Activated naive CD8-positive, alpha-beta T cell (primary cell): ENCODE measurements around the gene FOXN3.
A peak's percentile ranks its signal among the peaks of the same experiment; 100 is the strongest.

Experiments
- H3K27ac Mint-ChIP-seq: one replicate; pipeline ENCODE4 v1.8.0; 2021; ENCODE audit warnings: mixed read lengths
- H3K27me3 Mint-ChIP-seq: one replicate; pipeline ENCODE4 v1.8.0; 2021; ENCODE audit warnings: mixed read lengths
- H3K36me3 Mint-ChIP-seq: one replicate; pipeline ENCODE4 v1.8.0; 2021; ENCODE audit warnings: mixed read lengths
- H3K4me1 Mint-ChIP-seq: one replicate; pipeline ENCODE4 v1.8.0; 2021; ENCODE audit warnings: low read depth, mixed read lengths
- H3K4me3 Mint-ChIP-seq: one replicate; pipeline ENCODE4 v1.8.0; 2021; ENCODE audit warnings: mild to moderate bottlenecking, mixed read lengths
- H3K9me3 Mint-ChIP-seq: one replicate; pipeline ENCODE4 v1.8.0; 2021; ENCODE audit warnings: low read depth, mixed read lengths

Gene FOXN3

DNA sequence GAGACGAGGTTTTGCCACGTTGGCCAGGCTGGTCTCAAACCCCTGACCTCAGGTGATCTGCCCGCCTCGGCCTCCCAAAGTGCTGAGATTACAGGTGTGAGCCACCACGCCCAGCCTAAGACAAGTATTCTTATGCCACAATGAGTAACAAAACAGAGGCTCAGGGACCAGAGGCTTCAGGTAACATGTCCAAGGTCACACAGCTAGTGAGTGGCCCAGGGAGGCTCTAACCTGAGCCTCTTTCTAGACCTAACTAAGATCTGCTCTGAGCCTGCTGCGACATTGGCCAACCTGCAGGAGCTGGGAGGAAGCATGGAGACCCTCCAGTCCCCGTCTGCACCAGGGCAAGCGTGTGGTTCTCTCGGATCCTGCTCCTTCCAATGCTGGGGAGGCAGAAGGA lies 77.9 kb downstream of the FOXN3 start:
- no peak overlapping the region for H3K27ac Mint-ChIP-seq

DNA sequence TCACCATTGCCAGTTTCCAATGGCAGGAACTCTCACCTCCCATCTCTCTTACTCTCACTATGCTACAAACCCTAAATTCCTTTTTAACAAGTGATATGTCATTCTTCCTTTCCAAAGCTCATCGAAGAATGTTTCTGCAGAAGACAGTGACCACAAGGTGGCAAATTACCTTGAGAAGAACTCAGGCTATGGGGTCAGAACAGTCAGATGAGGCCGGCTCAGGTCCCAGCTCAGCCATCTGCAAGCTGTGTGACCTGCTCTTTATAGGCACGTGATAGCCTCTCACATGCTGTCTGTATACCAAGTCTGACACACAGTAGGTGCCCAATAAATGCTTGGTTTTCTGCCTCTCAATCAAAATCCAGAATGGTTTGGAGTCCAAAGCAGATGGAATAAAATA lies 80.7 kb downstream of the FOXN3 start:
- no peaks in the 10 kb centered on the region for H3K27me3 Mint-ChIP-seq
- H3K9me3 Mint-ChIP-seq, result no peaks in the 10 kb centered on the region
- H3K4me1 Mint-ChIP-seq, result peaks cover 42% of the 10 kb centered on the region
- peak overlapping the region; percentile 41 for H3K27ac Mint-ChIP-seq
- peaks cover 15% of the 10 kb centered on the region for H3K36me3 Mint-ChIP-seq
- H3K4me3 Mint-ChIP-seq, result no peak overlapping the region

More for the DNA sequence above, 77.9 kb downstream of the FOXN3 start:
- no peak overlapping the region for H3K4me3 Mint-ChIP-seq
- peaks cover 6% of the 10 kb centered on the region for H3K36me3 Mint-ChIP-seq
- no peaks in the 10 kb centered on the region for H3K27me3 Mint-ChIP-seq
- H3K4me1 Mint-ChIP-seq, result peaks cover 43% of the 10 kb centered on the region
- H3K9me3 Mint-ChIP-seq, result no peaks in the 10 kb centered on the region

GRCh38 chr14:89332031-89332430 lies 85.0 kb downstream of the FOXN3 start:
- Mint-ChIP-seq H3K9me3 (no peaks in the 10 kb centered on the region), H3K27ac (no peak overlapping the region), H3K4me1 (peaks cover 45% of the 10 kb centered on the region), H3K27me3 (no peaks in the 10 kb centered on the region), H3K36me3 (peaks cover 16% of the 10 kb centered on the region), H3K4me3 (no peak overlapping the region)

GRCh38 chr14:89331398-89331797 lies 85.6 kb downstream of the FOXN3 start:
- Mint-ChIP-seq H3K4me1 (peaks cover 46% of the 10 kb centered on the region), H3K4me3 (no peak overlapping the region), H3K27ac (no peak overlapping the region), H3K36me3 (peaks cover 19% of the 10 kb centered on the region), H3K9me3 (no peaks in the 10 kb centered on the region), H3K27me3 (no peaks in the 10 kb centered on the region)

DNA sequence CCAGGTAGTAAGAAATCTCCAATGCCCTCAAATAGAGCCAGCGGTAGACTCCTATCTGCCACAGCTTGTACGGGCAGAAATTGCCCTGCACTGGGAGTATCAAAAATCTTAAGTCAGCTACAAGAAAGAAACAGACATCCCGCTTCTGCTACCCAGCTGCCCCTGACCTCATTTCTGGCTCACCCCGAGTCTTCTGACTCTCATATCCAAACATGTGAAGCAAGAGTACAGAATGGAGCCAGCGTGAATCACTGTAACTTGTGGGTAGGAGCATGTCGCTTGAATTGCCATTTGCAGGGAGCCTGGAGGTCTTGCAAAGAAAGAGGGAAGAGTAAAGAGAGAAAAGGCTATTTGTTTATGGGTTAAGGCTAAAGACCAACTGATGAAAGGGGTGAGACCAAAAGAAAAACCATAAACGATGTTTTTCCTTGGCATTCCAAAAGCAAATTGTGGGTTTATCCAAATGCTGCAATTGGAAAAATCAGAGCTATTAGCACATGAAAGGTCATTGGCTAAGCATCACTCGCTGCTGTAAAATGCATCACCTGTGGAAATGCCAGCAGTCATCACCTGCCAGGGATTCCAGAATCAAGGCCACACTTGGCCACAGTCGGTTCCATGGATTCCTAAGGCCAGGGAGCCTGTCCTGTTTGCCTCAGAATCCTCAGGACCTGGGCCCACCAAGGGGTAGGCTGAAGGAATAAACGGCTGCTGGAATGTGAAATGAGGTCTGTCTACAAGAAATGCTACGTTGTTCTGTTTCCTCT lies 86.6 kb downstream of the FOXN3 start:
- Mint-ChIP-seq H3K36me3 (peaks cover 17% of the 10 kb centered on the region), H3K27me3 (no peaks in the 10 kb centered on the region), H3K4me3 (no peak overlapping the region), H3K9me3 (no peaks in the 10 kb centered on the region), H3K27ac (no peak overlapping the region), H3K4me1 (peaks cover 51% of the 10 kb centered on the region)

GRCh38 chr14:89327771-89328212 lies 89.2 kb downstream of the FOXN3 start:
- Mint-ChIP-seq H3K9me3 (no peaks in the 10 kb centered on the region), H3K4me3 (no peak overlapping the region), H3K27me3 (no peaks in the 10 kb centered on the region), H3K4me1 (peaks cover 65% of the 10 kb centered on the region), H3K36me3 (peaks cover 13% of the 10 kb centered on the region), H3K27ac (no peak overlapping the region)

DNA sequence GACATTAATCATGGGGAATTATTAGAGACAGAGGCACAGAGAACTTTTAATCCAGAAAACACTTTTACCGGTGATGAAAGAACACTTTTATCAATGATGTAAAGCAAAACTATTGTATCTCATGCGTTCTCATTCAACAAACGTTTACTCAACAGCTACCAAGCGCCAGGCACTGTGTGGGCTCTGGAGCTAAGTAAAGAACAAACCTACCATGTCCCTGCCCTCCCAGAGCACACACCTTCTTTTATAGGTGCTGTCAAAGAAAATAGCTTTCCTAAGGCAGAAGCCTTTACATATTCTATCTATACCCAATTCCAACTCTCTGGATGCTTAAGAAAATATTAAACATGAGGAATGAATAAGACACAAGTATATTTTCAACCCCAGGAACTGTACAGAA lies 91.1 kb downstream of the FOXN3 start:
- Mint-ChIP-seq H3K4me1 (peaks cover 67% of the 10 kb centered on the region), H3K9me3 (no peaks in the 10 kb centered on the region), H3K36me3 (peaks cover 15% of the 10 kb centered on the region), H3K27me3 (no peaks in the 10 kb centered on the region), H3K27ac (no peak overlapping the region), H3K4me3 (no peak overlapping the region)

- no peak overlapping the region for H3K4me3 Mint-ChIP-seq
Measured at GRCh38 chr14:89325299-89325883, 91.6 kb downstream of the FOXN3 start.

DNA sequence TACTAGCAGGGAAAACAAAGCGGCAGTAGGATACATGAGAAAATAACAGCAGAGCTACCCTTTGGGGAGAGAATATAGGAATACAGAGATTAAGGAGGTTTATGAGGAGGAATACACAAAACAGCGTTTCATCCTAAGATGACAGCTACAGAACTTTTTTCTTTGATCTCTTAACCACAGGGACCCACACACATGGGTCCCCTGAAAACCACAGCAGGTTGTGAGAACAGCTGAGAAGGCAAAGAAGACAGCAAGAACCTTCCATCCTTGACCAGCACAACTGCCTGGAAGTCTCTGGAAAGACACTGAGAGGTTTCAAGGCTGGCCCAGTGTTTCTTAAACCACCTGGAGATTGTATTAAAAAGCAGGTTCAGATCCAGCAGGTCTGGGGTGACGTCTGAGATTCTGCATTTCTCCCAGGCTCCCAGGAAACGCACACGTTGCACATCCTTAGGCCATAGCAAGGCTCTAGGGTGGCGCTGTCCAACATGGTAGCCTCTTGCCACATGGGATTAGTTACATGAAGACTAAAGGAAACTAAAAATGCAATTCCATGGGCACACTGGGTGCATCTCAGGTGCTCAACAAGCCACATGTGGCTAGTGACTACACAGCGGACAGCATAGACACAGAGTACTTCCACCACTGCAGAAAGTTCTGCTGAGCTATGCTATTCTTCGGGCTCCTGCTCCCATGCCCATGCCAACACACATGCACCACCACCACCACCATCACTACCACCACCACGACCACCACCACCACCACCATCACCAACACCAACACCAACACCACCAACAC lies 92.3 kb downstream of the FOXN3 start:
- H3K4me1 Mint-ChIP-seq, result peaks cover 58% of the 10 kb centered on the region
- H3K36me3 Mint-ChIP-seq, result peaks cover 17% of the 10 kb centered on the region
- no peak overlapping the region for H3K4me3 Mint-ChIP-seq
- H3K27ac Mint-ChIP-seq, result no peak overlapping the region
- peaks cover 3% of the 10 kb centered on the region for H3K9me3 Mint-ChIP-seq
- H3K27me3 Mint-ChIP-seq, result no peaks in the 10 kb centered on the region

More at GRCh38 chr14:89325299-89325883, 91.6 kb downstream of the FOXN3 start:
- no peaks in the 10 kb centered on the region for H3K9me3 Mint-ChIP-seq
- no peak overlapping the region for H3K27ac Mint-ChIP-seq
- peaks cover 15% of the 10 kb centered on the region for H3K36me3 Mint-ChIP-seq
- peaks cover 63% of the 10 kb centered on the region for H3K4me1 Mint-ChIP-seq
- no peaks in the 10 kb centered on the region for H3K27me3 Mint-ChIP-seq

DNA sequence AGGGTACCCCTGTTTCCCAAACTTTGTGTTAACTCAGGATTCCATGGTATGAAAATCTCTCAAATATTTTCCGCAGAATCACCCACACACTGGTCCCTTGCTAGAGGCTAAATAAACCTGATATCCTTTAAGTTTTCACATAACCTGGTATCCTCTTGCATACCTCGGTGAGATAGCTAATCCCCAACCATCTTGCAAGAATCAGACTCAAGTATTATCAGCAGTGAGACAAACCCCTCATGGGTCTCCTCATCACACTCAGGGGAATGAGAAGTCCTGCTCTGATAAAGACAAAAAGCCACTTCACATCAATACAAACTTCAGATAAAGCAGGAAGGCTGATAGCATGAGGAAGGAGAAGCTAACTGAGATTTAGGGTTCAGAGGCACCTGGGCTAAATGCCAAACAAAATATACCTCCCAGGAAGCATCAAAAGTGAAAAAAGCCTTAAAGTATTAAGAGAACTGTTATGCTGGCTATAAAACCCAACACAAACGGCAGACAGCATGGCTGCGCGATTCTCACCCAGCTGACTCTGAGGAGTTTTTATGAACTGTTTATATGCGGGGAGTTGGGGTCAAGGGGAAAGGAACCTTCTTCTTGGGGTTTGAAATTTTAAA lies 96.5 kb downstream of the FOXN3 start:
- Mint-ChIP-seq H3K27ac (no peak overlapping the region), H3K4me1 (peaks cover 53% of the 10 kb centered on the region), H3K9me3 (peaks cover 3% of the 10 kb centered on the region), H3K4me3 (no peak overlapping the region), H3K27me3 (no peaks in the 10 kb centered on the region), H3K36me3 (peaks cover 25% of the 10 kb centered on the region)

GRCh38 chr14:89319687-89320086 lies 97.3 kb downstream of the FOXN3 start:
- Mint-ChIP-seq H3K27ac (no peak overlapping the region), H3K4me1 (peaks cover 53% of the 10 kb centered on the region), H3K36me3 (peaks cover 30% of the 10 kb centered on the region), H3K9me3 (peaks cover 8% of the 10 kb centered on the region), H3K4me3 (no peak overlapping the region), H3K27me3 (no peaks in the 10 kb centered on the region)

- Mint-ChIP-seq H3K27me3 (no peaks in the 10 kb centered on the region), H3K4me3 (no peak overlapping the region), H3K27ac (peak overlapping the region; percentile 28), H3K9me3 (peaks cover 8% of the 10 kb centered on the region), H3K36me3 (peaks cover 31% of the 10 kb centered on the region), H3K4me1 (peaks cover 41% of the 10 kb centered on the region)
Measured at GRCh38 chr14:89317051-89317691, 99.9 kb downstream of the FOXN3 start.

GRCh38 chr14:89315493-89316470 lies 101.3 kb downstream of the FOXN3 start:
- no peak overlapping the region for H3K27ac Mint-ChIP-seq
- no peak overlapping the region for H3K4me3 Mint-ChIP-seq
- peaks cover 8% of the 10 kb centered on the region for H3K9me3 Mint-ChIP-seq
- H3K4me1 Mint-ChIP-seq, result peaks cover 38% of the 10 kb centered on the region
- H3K36me3 Mint-ChIP-seq, result peaks cover 29% of the 10 kb centered on the region
- no peaks in the 10 kb centered on the region for H3K27me3 Mint-ChIP-seq
